ENCODE results near the gene KIAA1671. TPM values are rescaled to one million over a fixed set of nuclear protein-coding genes. Genes with fewer than 3 reads are reported as not detected.

KIAA1671 gene
- total RNA-seq, 4 donors from 2014 or later = 16.2 to 35.0 (median 21.7) TPM

GRCh38 chr22:25050566-25050965 is 98.0 kb downstream of the KIAA1671 start:
- TF ChIP-seq CTCF (IDR thresholded peaks at IDR 0.05 in 4 of 5, conservative IDR thresholded peaks at IDR 0.05 in 1 of 5) = no peak
- TF ChIP-seq POLR2A (IDR thresholded peaks at IDR 0.05) = no peak
- H3K9me3 ChIP-seq = no peaks in the 10 kb centered on the region
- no peak overlapping the region for H3K27ac ChIP-seq
- no peaks in the 10 kb centered on the region for H3K36me3 ChIP-seq
- H3K4me3 ChIP-seq = no peak overlapping the region
- no peaks in the 10 kb centered on the region for H3K4me1 ChIP-seq
- intact Hi-C loops (cut with DNase I; ENCODE audit: low total_unique reads) = no loop called here
- ATAC-seq (no peak), DNase-seq (no peak)
- in situ Hi-C loops (cut with MboI; ENCODE audit: low sequenced_read_pairs in 4 of 4) = no loop called here
- no peaks in the 10 kb centered on the region for H3K27me3 ChIP-seq

GRCh38 chr22:25051073-25051472 is 98.6 kb downstream of the KIAA1671 start:
- Histone ChIP-seq H3K4me1 (no peaks in the 10 kb centered on the region), H3K4me3 (no peak overlapping the region), H3K9me3 (no peaks in the 10 kb centered on the region), H3K36me3 (no peaks in the 10 kb centered on the region), H3K27ac (no peak overlapping the region), H3K27me3 (no peaks in the 10 kb centered on the region)
- no peak for DNase-seq
- in situ Hi-C loops (cut with MboI; ENCODE audit: low sequenced_read_pairs in 4 of 4) = no loop called here
- intact Hi-C loops (cut with DNase I; ENCODE audit: low total_unique reads) = no loop called here
- no peak for ATAC-seq
- TF ChIP-seq CTCF (IDR thresholded peaks at IDR 0.05 in 4 of 5, conservative IDR thresholded peaks at IDR 0.05 in 1 of 5) (no peak), POLR2A (IDR thresholded peaks at IDR 0.05) (no peak)

GRCh38 chr22:25051983-25052710 is 99.6 kb downstream of the KIAA1671 start:
- no peaks in the 10 kb centered on the region for H3K4me1 ChIP-seq
- no peaks in the 10 kb centered on the region for H3K27me3 ChIP-seq
- H3K4me3 ChIP-seq = no peak overlapping the region
- in situ Hi-C loops (cut with MboI; ENCODE audit: low sequenced_read_pairs in 4 of 4) = no loop called here
- ATAC-seq = no peak
- H3K36me3 ChIP-seq = no peaks in the 10 kb centered on the region
- TF ChIP-seq CTCF (IDR thresholded peaks at IDR 0.05 in 4 of 5, conservative IDR thresholded peaks at IDR 0.05 in 1 of 5) (no peak), POLR2A (IDR thresholded peaks at IDR 0.05) (no peak)
- no peak for DNase-seq
- intact Hi-C loops (cut with DNase I; ENCODE audit: low total_unique reads) = no loop called here
- H3K9me3 ChIP-seq = no peaks in the 10 kb centered on the region
- no peak overlapping the region for H3K27ac ChIP-seq

GRCh38 chr22:25053153-25053805 is 100.8 kb downstream of the KIAA1671 start:
- Histone ChIP-seq H3K9me3 (no peaks in the 10 kb centered on the region), H3K27me3 (no peaks in the 10 kb centered on the region), H3K4me1 (no peaks in the 10 kb centered on the region), H3K4me3 (no peak overlapping the region), H3K36me3 (no peaks in the 10 kb centered on the region), H3K27ac (peak overlapping the region in 2 of 4 donors; percentile 29 to 34)
- ATAC-seq (no peak), DNase-seq (no peak)
- in situ Hi-C loops (cut with MboI; ENCODE audit: low sequenced_read_pairs in 4 of 4) (no loop called here), intact Hi-C loops (cut with DNase I; ENCODE audit: low total_unique reads) (no loop called here)
- no peak for TF ChIP-seq CTCF (IDR thresholded peaks at IDR 0.05 in 4 of 5, conservative IDR thresholded peaks at IDR 0.05 in 1 of 5)
- TF ChIP-seq POLR2A (IDR thresholded peaks at IDR 0.05) = no peak
